GM12878 (cell line): ENCODE measurements around the gene RREB1.

ENCODE experiments used
- FOXM1 ChIP-seq: IDR thresholded peaks from 2 replicates; pipeline ENCODE4 v1.6.1; 2012; ENCODE audit warnings: low read depth, mild to moderate bottlenecking, inconsistent platforms, low read length, moderate library complexity
- MXI1 ChIP-seq: fragments of 150-350 bp; IDR thresholded peaks from 2 replicates; pipeline ENCODE4 v1.6.1; 2011; ENCODE audit warnings: low read depth, mild to moderate bottlenecking, inconsistent platforms, low read length, improper control_type of control experiment
- POLR2AphosphoS5 ChIP-seq: IDR thresholded peaks from 2 replicates; pipeline ENCODE4 v1.6.1; 2011; ENCODE audit warnings: mild to moderate bottlenecking, low read length, inconsistent platforms
- SIN3A ChIP-seq: IDR thresholded peaks from 2 replicates; pipeline ENCODE4 v1.6.1; 2012; ENCODE audit warnings: low read depth, low read length, improper control_type of control experiment
- TF ChIP-seq, protein P1 (sequence below), 3 experiments: IDR thresholded peaks in 2 of 3; conservative IDR thresholded peaks in 1 of 3; 2 replicates each; pipeline ENCODE4 v1.5.1; 2011; ENCODE audit warnings: low read depth in 3 of 3, low read length in 3 of 3, mild to moderate bottlenecking in 3 of 3, control low read depth in 2 of 3, moderate library complexity in 2 of 3, inconsistent platforms in 1 of 3, mixed read lengths in 1 of 3; ENCODE audit not compliant: control insufficient read depth in 2 of 3, insufficient read depth in 1 of 3; ENCODE audit errors: extremely low read depth in 1 of 3

DNA sequence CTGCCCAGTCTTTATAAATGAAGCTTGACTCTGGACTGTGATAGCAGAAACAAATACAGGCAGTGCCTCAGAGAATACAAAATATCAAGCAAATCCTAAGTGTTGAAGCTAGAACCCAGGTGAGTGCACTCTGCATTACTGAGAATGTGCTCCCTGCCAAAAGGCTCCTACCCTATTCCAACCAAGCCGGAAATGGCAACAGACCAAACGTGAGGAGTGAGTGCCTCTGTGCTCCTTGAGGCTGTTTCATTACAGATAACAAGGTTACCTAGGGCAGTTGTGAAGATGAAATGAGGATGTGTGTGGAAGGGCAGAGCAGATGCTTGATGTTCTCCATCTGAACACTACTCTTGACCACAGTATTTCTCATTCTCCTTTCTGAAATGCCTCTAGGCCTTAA lies 175.9 kb downstream of the RREB1 start:
- TF ChIP-seq, protein P1, sequence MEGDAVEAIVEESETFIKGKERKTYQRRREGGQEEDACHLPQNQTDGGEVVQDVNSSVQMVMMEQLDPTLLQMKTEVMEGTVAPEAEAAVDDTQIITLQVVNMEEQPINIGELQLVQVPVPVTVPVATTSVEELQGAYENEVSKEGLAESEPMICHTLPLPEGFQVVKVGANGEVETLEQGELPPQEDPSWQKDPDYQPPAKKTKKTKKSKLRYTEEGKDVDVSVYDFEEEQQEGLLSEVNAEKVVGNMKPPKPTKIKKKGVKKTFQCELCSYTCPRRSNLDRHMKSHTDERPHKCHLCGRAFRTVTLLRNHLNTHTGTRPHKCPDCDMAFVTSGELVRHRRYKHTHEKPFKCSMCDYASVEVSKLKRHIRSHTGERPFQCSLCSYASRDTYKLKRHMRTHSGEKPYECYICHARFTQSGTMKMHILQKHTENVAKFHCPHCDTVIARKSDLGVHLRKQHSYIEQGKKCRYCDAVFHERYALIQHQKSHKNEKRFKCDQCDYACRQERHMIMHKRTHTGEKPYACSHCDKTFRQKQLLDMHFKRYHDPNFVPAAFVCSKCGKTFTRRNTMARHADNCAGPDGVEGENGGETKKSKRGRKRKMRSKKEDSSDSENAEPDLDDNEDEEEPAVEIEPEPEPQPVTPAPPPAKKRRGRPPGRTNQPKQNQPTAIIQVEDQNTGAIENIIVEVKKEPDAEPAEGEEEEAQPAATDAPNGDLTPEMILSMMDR (IDR thresholded peaks at IDR 0.05 in 2 of 3, conservative IDR thresholded peaks at IDR 0.05 in 1 of 3; ENCODE audit: control insufficient read depth in 2 of 3, extremely low read depth in 1 of 3, insufficient read depth in 1 of 3, low read depth in 3 of 3, low read length in 3 of 3) = no peak
- no peak for TF ChIP-seq POLR2AphosphoS5
- TF ChIP-seq SIN3A = no peak
- TF ChIP-seq MXI1 = no peak
- TF ChIP-seq FOXM1 = no peak
